NOMO-1 (cell line): ENCODE results near the gene RBM25.

Experiments
- DNase-seq, 2 experiments: peaks; one replicate each; lab custom pipeline; 2025; ENCODE audit not compliant: unreplicated experiment in 2 of 2; lab: John Stamatoyannopoulos, UW

The RBM25 gene

DNA sequence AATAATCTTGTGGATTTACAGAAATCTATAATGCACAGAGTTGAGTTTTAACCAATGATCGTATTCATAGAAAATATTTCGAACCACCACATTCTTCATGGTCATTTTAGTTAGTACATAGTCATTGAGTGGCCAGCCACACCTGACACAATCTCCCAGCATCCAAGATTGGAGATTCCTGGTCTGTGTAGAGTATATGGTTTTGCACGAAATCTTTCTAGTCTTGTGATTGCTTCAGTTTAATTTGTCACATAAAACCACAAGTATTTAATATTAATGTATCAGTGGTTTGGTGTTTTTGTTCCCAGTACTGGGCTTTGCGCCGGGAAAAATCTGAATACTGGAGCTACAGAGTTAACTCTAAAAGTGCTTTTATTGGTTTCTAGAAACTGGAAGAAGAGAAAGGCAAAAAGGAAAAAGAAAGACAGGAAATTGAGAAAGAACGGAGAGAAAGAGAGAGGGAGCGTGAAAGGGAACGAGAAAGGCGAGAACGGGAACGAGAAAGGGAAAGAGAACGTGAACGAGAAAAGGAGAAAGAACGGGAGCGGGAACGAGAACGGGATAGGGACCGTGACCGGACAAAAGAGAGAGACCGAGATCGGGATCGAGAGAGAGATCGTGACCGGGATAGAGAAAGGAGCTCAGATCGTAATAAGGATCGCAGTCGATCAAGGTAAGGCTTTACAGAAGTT, 44.6 kb downstream of the RBM25 start:
- DNase-seq, result no peak

DNA sequence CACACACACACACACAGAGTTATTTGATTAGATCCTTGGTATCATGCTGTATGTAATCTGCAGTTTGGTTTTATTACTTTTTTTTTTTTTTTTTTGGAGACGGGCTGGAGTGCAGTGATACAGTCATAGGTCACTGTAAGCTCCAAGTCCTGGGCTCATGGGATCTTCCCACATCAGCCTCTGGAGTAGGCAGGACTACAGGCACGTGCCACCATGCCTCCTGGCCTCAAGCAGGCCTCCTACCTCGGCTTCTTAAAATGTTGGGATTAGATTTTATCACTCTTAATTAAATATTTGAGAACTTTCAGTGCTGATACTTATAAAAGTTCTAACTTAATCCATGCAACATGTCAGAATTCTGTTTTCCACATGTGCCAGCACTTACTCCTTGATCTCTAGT, 46.7 kb downstream of the RBM25 start:
- DNase-seq, result no peak

DNA sequence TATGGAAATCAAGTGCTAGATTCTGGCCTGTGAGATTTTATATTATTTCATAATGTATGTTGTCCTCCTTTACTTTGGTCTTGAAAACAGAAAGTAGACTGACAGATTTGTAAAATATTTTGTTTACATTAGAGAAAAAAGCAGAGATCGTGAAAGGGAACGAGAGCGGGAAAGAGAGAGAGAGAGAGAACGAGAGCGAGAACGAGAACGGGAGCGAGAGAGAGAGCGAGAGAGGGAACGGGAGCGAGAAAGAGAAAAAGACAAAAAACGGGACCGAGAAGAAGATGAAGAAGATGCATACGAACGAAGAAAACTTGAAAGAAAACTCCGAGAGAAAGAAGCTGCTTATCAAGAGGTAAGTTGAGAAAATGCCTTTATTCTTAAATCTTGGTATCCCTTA, 47.4 kb downstream of the RBM25 start:
- no peak for DNase-seq

DNA sequence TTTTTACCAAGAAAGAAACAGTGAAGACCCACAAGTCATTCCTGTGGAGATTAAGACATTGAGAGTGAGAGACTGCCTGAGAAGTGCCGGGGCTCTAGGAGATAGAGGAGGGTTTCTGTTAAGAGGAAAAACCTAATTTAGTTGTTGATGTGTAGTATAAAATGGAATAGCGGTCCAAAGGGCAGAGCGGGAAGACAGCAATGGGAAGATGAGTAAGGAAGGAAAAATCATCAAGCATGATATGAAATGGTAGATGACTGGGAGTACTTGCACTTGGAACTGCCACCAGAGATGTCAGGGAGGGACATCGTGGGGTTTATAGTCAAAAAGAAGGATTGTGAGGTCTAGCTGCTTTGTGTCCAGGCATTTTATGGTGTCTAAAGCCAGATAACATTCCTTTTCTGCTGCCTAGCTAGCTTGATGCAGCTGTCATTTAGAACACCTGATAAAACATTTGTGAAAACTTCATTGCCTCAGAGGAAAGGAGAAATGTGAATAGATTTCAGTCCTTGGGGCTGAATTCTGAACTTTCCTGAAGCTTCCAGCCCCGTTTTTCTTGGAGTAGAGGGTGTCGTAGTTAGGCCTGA, 57.8 kb downstream of the RBM25 start:
- DNase-seq, result no peak

DNA sequence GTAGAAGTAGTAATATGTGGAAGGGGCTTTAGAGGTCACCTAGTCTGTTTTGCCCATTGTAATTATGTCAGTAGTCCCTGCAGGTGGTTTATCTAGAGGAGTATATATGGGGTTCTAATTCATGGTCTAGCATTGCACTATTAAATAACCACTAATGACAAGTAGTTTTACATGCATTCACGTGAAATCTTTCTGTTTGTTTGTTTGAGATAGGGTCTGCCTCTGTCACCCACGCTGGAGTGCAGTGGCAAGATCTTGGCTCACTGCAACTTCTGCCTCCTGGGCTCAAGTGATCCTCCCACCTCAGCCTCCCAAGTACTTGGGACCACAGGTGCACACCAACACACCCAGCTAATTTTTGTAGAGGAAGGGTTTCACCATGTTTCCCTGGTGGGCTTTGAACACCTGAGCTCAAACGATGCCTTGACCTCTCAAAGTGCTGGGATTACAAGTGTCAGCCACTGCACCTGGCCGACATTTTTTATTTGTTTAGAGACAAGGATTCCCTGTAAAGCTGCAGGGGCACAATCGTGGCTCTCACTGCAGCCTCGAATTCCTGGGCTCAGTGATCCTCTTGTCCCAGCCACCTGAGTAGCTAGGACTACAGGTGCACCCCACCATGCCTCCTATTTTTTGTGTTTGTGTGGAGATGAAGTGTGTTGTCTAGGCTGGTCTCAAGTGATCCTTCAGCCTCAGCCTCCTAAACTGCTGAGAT, 66.0 kb downstream of the RBM25 start:
- no peak for DNase-seq

DNA sequence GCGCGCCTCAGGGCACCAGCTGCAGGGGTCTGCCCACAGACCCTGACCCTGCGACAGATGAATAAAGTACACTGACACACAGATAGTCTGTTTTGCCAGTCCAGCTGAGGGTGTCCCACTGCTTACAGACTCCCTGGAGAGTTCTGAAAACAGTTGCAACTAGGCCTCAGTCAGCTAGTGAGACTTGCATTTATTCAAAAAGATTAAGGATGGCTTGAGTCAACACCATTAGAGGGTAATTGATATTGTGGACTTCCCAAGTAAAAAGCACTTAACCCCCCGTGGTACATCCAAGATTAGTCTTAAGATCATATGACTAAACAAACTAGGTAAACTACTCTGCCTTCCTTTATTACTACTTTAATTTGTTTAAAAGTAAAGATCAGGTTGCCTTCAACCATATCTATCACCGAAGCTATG, 66.8 kb downstream of the RBM25 start:
- DNase-seq, result no peak

DNA sequence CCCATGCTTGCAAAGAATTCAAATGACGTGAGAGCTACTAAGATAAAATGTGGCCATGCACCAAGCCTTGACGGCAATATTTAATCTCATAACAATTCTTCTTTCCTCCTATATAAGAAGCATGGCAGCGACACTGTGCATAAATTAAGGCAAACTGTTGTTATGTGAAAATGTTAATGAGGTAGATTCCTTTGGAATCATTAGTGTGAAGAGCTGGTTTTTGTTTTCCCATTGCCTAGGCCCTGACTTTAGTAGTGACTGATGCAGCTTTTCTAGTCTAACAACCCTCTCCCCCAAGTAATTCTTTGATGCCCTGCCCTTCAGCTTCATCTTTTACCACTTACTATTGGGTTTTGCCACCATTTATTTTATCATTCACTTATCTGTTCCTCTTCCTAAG, 67.4 kb downstream of the RBM25 start:
- DNase-seq, result no peak

DNA sequence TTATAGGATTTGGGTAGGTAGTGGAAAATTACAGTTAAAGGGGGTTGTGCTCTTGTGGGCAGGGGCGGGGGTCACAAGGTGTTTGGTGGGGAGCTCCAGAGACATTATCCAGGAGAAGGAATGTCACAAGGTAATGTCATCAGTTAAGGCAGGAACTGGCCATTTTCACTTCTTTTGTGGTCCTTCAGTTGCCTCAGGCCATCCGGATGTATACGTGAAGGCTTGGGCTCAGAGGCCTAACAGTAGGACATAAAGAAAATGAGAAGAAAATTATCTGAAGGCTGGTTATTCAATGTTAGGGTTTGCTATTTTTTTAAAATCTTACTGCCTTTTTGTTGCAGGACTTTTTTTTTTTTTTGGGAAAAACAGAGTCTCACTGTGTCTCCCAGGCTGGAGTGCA, 75.5 kb downstream of the RBM25 start:
- DNase-seq, result no peak

DNA sequence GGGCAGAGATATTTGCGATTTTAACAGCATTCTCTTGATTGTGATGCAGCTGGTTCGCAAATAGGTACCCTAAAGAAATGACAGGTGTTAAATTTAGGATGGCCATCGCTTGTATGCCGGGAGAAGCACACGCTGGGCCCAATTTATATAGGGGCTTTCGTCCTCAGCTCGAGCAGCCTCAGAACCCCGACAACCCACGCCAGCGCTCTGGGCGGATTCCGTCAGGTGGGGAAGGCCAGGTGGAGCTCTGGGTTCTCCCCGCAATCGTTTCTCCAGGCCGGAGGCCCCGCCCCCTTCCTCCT, 77.7 kb downstream of the RBM25 start:
- DNase-seq, result no peak

DNA sequence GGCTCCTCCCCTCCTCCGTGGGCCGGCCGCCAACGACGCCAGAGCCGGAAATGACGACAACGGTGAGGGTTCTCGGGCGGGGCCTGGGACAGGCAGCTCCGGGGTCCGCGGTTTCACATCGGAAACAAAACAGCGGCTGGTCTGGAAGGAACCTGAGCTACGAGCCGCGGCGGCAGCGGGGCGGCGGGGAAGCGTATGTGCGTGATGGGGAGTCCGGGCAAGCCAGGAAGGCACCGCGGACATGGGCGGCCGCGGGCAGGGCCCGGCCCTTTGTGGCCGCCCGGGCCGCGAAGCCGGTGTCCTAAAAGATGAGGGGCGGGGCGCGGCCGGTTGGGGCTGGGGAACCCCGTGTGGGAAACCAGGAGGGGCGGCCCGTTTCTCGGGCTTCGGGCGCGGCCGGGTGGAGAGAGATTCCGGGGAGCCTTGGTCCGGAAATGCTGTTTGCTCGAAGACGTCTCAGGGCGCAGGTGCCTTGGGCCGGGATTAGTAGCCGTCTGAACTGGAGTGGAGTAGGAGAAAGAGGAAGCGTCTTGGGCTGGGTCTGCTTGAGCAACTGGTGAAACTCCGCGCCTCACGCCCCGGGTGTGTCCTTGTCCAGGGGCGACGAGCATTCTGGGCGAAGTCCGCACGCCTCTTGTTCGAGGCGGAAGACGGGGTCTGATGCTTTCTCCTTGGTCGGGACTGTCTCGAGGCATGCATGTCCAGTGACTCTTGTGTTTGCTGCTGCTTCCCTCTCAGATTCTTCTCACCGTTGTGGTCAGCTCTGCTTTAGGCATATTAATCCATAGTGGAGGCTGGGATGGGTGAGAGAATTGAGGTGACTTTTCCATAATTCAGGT, 78.3 kb downstream of the RBM25 start, which contains the start of gene PSEN1:
Gene PSEN1 (plus strand): TSS at position 121 of the 839 bp plus-strand sequence. CDS start 11,513 bp downstream, outside the sequence.
- DNase-seq, result peak; percentile 91 to 92

DNA sequence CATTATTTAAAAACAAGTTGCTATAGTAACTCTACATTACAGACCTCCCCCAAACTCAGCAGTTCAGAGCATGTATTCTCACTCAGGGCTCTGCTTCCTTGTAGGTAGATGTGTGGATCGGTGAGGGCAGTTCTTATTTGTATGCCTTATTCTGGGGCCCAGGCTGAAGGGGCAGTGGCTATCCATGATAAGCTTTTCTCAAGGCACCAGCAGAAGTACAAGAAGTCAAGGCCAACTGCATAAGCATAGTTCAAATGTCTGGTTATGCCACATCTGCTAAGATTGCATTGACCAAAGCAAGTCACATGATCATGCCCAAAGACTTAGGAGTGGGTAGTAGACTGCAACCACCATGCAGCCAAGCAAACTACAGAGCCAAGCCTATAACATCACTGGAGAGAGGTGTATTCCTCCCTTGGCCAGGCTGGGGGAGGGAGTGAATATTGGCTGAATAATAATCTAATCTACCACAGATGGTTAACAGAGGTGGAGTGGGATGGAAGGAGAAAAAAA, 82.5 kb downstream of the RBM25 start:
- DNase-seq, result no peak

DNA sequence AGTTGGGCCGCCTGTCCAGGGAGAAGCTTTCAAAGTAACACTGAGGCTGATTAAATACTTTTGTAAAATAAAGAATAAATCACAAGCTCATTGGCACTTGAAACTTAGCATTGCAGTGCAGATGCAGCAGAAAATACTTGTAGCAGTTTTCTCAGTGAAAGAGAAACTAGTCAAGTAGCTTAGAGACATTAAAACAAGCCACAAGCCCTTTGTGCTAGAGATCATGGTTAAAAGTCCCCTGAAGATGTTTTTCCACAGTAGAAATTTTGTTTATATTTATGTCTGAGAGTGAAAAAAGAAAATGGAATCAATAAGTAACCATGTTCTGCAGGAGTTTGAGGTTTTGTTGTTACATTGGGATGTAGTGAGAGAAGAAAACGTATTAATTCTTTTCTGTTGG, 83.9 kb downstream of the RBM25 start:
- DNase-seq, result no peak

DNA sequence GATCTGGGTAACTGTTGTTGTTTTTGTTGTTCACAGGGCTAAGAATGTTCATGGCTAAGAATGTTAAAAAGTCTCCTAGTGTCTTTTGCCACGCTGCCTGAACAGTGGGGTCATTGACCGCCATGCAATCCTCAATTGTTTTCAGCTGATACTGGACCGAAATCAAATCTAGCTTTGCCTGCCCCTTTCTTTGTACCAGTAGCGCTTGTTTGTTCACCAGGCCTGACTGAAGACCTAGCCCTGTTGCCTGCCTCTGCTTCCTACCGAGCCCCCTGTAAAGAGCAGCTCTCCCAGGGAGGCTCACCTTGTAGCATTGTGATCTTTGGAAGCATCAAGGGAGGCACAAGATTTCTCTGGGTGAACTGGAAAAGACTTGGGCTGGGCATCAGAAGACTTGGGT, 84.7 kb downstream of the RBM25 start:
- no peak for DNase-seq

DNA sequence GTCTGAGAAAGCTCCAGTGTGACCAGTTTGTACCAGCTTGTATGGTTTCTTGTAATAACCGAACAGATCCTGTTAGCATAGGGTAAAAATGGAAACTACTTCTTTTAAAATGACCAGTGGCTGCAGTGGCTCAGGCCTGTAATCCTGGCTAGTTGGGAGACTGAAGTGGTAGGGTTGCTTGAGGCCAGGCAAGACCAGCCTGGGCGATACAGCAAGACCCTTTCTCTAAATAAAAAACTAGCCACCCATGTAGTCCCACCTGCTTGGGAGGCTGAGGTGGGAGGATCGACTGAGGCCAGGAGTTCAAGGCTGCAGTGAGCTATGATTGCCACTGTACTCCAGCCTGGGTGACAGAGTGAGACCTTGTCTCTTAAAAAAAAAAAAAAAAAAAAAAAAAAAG, 85.3 kb downstream of the RBM25 start:
- DNase-seq, result no peak

DNA sequence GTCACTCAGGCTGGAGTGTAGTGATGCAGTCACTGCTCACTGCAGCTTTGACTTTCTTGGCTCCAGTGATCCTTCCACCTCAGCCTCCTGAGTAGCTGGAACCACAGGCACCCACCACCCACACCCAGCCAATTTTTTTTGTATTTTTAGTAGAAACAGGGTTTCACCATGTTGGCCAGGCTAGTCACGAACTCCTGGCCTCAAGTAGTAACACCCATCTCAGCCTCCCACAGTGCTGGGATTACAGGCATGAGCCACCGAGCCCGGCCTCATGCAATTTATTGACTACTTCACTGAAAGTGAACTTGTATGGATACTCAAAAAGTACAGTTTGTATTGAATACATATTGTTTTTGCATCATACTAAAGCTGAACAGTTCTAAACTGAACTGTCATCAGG, 87.0 kb downstream of the RBM25 start:
- no peak for DNase-seq

DNA sequence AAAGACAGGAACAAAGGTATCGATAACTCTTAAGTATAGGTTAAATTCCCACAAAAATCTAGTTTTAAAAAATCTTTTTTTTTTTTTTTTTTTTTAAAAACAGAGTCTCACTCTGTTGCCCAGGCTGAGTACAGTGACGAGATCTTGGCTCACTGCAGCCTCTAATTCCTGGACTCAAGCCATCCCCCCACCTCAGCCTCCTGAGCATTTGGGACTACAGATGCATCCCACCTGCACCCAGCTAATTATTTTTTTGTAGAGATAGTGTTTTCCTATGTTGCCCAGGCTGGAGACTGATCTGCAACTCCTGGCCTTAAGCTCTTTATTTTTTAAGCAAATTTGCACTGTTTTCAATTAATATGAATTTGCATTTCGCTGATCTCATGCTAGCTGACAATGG, 87.8 kb downstream of the RBM25 start:
- no peak for DNase-seq

DNA sequence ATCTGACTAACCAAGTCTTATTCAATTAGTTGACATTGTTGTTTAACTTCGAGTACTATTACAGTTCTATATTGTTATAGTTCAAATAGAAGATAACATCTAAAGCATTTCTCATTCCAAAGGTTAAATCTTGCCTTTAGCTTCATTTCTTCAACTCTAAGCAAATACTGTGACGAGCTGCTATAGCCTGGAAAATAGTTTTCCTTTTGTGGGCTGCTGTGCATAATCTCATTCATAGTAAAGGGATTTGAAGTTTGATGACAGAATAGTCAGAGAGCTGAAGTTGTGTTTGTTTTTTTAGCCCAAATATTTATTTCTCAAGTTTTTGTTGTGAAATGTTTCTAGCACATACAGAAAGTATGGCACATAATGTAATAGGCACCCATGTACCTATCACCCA, 91.4 kb downstream of the RBM25 start:
- DNase-seq, result no peak

DNA sequence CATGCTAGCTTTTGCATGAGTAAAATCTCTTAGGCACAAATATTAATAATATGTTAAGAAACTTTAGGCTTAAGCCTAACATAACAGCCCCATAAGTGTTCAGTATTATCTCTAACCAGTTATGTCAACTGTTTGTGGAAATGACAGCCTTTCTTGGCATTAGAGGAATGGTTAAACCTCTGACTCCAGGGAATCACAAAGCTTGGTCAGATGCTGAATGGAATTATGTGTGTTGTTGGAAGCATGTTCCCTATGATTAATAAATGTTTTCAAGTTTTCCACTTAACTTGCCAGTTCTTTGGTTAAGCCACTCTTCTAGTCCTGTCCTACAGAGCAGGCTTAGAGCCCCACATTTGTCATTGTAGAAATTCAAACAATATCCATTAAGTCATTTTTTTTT, 94.9 kb downstream of the RBM25 start:
- no peak for DNase-seq

DNA sequence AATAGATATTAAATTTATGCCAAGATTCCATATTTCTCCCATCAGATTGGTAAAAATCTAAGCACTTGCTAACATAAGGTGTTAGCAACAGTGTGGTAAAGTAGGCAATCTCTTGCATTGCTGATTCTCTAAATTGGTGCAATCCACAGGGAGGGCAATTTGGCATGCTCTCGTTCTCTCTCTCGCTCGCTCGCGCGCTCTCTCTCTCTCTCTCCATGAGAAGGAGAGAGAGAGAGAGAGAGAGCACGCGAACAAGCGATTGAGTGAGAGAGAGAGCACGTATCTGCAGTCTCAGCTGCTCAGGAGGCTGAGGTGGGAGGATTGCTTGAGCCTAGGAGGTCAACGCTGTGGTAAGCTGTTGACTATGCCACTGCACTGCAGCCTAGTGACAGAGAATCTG, 103.9 kb downstream of the RBM25 start:
- no peak for DNase-seq

DNA sequence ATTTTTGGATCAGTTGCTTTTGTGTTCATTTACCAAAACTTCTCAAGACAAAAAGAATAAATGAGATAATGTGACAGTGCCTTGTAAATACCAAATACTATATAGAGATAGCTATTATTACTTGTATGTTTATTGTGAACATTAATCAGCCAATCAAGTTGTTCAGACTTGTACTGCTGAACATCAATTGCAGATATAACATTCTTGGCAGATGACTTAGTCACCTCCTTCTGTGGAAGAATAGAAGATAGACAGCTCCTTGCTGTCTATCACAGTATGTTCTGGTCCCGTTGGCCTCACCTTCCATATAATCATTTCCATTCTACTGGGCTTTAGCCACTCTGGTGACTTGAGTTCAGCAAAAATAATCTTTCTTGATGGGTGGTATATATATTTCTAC, 108.1 kb downstream of the RBM25 start:
- DNase-seq, result no peak

DNA sequence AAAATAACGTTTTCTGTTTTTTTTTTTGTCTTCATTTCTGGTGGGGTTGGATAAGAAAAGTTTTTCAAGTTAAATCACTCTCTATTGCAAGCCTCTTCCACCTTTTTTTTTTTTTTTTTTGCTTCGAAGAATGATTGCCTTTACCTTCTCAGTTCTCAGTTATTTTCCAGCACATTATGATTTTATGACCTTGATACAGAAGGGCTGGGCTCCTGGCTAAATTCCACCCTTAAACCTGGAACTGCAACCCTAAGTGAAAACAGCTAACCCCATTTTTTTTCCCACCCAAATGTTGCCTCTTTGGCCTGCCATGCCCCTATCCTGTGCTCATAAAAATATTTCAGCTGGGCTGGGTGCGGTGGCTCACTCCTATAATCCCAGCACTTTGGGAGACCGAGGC, 109.4 kb downstream of the RBM25 start:
- no peak for DNase-seq
